GM18505 (cell line): Measurements from ENCODE around the gene IDE.
"Not testable (repeated sequence)": the region's sequence is repeated elsewhere in the genome, so short reads cannot be mapped to it uniquely, and the experiment has no call there.

Experiments
- ATAC-seq: cut with Tn5 transposase; IDR thresholded peaks from one replicate; pipeline ENCODE4 v1.9.1; 2021; ENCODE audit not compliant: unreplicated experiment
- POLR2A ChIP-seq: IDR thresholded peaks from 4 replicates; pipeline ENCODE4 v1.6.1; 2011; ENCODE audit warnings: borderline replicate concordance; ENCODE audit not compliant: insufficient read depth, insufficient read length; ENCODE audit errors: extremely low read depth

The IDE gene

DNA sequence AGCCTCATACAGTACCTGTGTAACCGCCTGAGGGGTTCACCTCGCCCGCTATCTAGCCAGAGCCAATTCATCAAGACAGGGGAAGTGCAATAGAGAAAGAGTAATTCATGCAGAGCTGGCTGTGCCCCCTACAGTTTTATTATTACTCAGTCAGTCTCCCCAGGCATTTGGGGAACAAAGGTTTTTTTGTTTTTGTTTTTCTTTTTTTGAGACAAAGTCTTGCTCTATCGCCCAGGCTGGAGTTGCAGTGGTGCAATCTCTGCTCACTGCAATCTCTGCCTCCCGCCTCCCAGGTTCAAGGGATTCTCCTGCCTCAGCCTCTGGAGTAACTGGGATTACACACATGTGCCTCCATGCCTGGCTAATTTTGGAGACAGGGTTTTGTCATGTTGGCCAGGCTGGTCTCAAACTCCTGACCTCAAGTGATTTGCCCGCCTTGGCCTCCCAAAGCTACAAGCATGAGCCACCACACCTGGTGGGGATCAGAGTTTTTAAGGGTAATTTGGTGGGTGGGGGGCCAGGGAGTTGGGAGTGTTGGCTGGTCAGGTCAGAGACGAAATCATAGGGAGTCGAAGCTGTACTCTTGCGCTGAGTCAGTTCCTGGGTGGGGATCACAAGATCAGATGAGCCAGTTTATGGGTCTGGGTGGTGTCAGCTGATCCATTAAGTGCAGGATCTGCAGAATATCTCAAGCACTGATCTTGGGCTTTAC is 166.4 kb downstream of the IDE start:
- TF ChIP-seq POLR2A = no peak
- ATAC-seq = no peak

DNA sequence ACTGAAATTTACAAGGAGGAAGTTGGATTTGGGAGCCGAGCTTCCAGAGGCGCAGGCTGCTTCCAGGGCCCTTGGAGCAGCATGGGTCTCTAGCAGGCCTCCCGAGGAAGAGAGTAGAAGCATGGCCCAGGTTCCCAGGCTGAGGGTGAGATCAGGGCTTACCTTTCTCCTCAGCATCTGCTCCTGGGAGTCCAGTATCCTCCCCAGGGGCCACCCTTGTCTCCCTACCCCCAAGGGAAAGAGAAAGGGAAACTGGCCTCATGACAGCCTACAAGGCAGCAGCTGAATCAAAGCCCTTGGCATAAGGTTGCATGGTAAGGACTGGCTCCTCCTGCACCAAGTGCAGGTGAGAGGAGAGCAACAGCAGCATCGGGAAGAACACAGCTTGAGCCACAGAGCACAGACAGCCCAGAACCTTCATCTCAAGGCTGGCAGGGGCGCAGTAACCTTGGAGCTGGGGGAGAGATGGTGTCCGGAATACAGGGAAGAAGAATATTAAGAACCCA is 168.4 kb downstream of the IDE start:
- no peak for ATAC-seq
- no peak for TF ChIP-seq POLR2A

DNA sequence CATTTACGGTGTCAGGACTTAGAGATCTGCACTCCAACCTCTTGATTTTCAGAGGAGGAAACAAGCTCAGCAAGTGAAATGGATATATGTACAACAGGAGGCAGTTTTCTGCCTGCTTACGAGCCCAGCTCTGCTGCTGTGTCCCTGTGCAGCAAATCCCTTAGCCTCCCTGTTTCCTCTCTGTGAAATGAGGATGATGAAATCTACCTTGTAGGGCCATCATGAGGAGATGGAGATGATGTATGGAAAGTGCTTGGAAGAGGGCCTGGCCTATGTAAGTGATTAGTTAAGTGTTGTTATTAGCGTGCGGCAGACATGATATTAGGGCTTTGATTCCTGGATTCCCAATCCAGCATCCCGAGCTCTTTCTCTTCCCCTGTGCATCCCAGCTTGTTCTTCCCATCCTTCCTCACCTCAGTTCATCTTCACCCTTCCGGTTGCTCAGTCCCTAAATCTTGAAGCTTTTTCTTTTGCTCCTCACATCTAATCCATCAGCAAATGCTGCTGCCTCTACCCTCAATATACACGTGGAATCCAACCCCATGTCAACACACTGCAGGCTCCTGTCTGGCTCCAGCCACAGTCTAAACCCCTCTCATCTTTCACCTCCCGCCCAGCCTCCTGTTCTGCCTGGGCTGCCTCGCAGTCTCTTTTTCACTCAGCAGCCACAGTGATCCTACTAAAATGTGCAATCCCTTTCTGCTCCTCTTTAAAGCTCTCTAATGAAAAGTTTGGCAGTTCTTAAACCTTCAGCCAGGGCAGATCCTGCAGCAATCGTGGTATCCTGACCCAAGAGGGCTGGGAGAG is 169.1 kb downstream of the IDE start:
- no peak for ATAC-seq

DNA sequence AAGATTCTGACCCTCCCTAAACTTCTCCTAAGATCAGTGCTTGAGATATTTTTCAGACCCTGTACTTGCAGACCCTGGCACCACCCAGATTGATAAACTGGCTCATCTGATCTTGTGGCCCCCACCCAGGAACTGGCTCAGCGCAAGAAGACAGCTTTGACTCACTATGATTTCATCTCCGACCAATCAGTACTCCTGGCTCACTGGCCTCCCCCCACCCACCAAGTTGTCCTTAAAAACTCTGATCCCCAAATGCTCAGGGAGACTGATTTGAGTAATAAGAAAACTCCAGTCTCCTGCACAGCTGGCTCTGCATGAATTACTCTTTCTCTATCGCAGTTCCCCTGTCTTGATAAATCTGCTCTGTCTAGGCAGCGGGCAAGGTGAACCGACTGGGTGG is 171.7 kb downstream of the IDE start:
- not testable (repeated sequence) for ATAC-seq

More for the DNA sequence above, 169.1 kb downstream of the IDE start:
- TF ChIP-seq POLR2A = no peak
